ENCODE measurements around the gene IL37.

IL37 gene

GRCh38 chr2:112962308-112963175 is 51.6 kb downstream of the IL37 start:
- DNase-seq, result no peak

- DNase-seq, result no peak
These were observed 56.1 kb downstream of the IL37 start for GRCh38 chr2:112967023-112967422.

Measured in NCI-H510A (cell line).